ENCODE data around the gene JUND. TPM values are rescaled to one million over a fixed set of nuclear protein-coding genes. Genes with fewer than 3 reads are reported as not detected.

Gene JUND
- total RNA-seq, 2 experiments from 2014 or later = 366 to 394 TPM

GRCh38 chr19:18230941-18231734 is 50.3 kb downstream of the JUND start:
- H3K4me1 Mint-ChIP-seq = peaks cover 5% of the 10 kb centered on the region
- peaks cover 51% of the 10 kb centered on the region for H3K27me3 Mint-ChIP-seq
- peaks cover 2% of the 10 kb centered on the region for H3K9me3 Mint-ChIP-seq
- no peak overlapping the region for H3K4me3 Mint-ChIP-seq
- peaks cover 3% of the 10 kb centered on the region for H3K36me3 Mint-ChIP-seq
- POLR2A ChIA-PET = no interaction called here
- H3K27ac Mint-ChIP-seq = no peak overlapping the region
- DNase-seq (no peak), ATAC-seq (ENCODE audit: low read depth) (no peak)

- H3K9me3 Mint-ChIP-seq = peaks cover 2% of the 10 kb centered on the region
- H3K27ac Mint-ChIP-seq = no peak overlapping the region
- POLR2A ChIA-PET = no interaction called here
- peaks cover 59% of the 10 kb centered on the region for H3K27me3 Mint-ChIP-seq
- DNase-seq = no peak
- peaks cover 7% of the 10 kb centered on the region for H3K4me1 Mint-ChIP-seq
- peaks cover 3% of the 10 kb centered on the region for H3K36me3 Mint-ChIP-seq
- no peak overlapping the region for H3K4me3 Mint-ChIP-seq
- no peak for ATAC-seq (ENCODE audit: low read depth)
Measured at GRCh38 chr19:18229915-18230314, 51.5 kb downstream of the JUND start.

Small RNA genes within 50 kb of the gene (microRNA-seq; reads per million reads assigned to microRNA genes)
- 4.9 reads per million for gene MIR3188

Other genes with a start within 250 kb of the JUND start
- 10 to 100 TPM; 52.5 to 56.4 TPM for gene IL12RB1, start 194.7 kb downstream of the JUND start, total RNA-seq
- 10 to 100 TPM; 36.7 to 38.3 TPM for gene MAST3, start 183.8 kb downstream of the JUND start, total RNA-seq
- 10 to 100 TPM; 11.4 to 12.9 TPM for gene PIK3R2, start 128.5 kb downstream of the JUND start, total RNA-seq
- gene IFI30, start 107.8 kb downstream of the JUND start, total RNA-seq = 10 to 100 TPM; 78.8 to 80.8 TPM
- gene MPV17L2, start 88.4 kb downstream of the JUND start, total RNA-seq = 1 to 10 TPM; 5.8 to 6.5 TPM
- 1 to 10 TPM; 3.0 to 6.1 TPM for gene RAB3A, start 77.6 kb downstream of the JUND start, total RNA-seq
- gene PDE4C, start 55.2 kb downstream of the JUND start, total RNA-seq = under 1 TPM in 1 of 2 experiments, not detected in 1; 0.65 TPM
- gene IQCN, start 7.2 kb downstream of the JUND start, total RNA-seq = 1 to 10 TPM; 5.0 to 5.2 TPM
- gene LSM4, start 41.5 kb upstream of the JUND start, total RNA-seq = 100 to 1,000 TPM; 151 to 157 TPM
- gene PGPEP1, start 59.0 kb upstream of the JUND start, total RNA-seq = 10 to 100 TPM; 41.3 to 45.7 TPM
- gene GDF15, start 104.5 kb upstream of the JUND start, total RNA-seq = under 1 TPM; 0.34 to 0.75 TPM
- gene LRRC25, start 116.0 kb upstream of the JUND start, total RNA-seq = 1 to 10 TPM; 1.2 to 1.6 TPM
- 100 to 1,000 TPM; 152 to 158 TPM for gene SSBP4, start 137.8 kb upstream of the JUND start, total RNA-seq
- gene ISYNA1, start 156.5 kb upstream of the JUND start, total RNA-seq = 10 to 100 TPM; 39.6 to 43.4 TPM
- gene ELL, start 240.4 kb upstream of the JUND start, total RNA-seq = 10 to 100 TPM; 28.5 to 31.2 TPM

Data from activated naive CD8-positive, alpha-beta T cell treated with anti-CD3 and anti-CD28 coated beads, Interleukin-2, amount 10 ng/mL, durations not matched to agents 7 days and 5 days (primary cell).